Measurements from ENCODE around the gene ST3GAL6. TPM values are rescaled to one million over a fixed set of nuclear protein-coding genes. Genes with fewer than 3 reads are reported as not detected.

The ST3GAL6 gene
- total RNA-seq (2014; rRNA removed; shearing (Covaris generic)): 11.1 and 12.4 TPM in 2 replicates
- polyA plus RNA-seq (2015; cell fraction: cytosol; rRNA removed): 4.8 and 6.4 TPM in 2 replicates
- polyA plus RNA-seq (2015; cell fraction: nucleus; rRNA removed): 10.0 and 11.5 TPM in 2 replicates

GRCh38 chr3:98763076-98763475 is at the start of gene ST3GAL6:
ST3GAL6 (plus strand) TSS chr3:98763340; CDS start chr3:98768441, 5,101 bp downstream.
- DNase-seq (ENCODE audit: low read depth): peak; percentile 60

- no peak for DNase-seq (ENCODE audit: low read depth)
These were observed 49.2 kb upstream of the ST3GAL6 start for GRCh38 chr3:98713984-98714383.

GRCh38 chr3:98717584-98717983 is 45.6 kb upstream of the ST3GAL6 start:
- DNase-seq (ENCODE audit: low read depth): no peak

- DNase-seq (ENCODE audit: low read depth): no peak
These were observed 44.4 kb upstream of the ST3GAL6 start for GRCh38 chr3:98718730-98719129.

GRCh38 chr3:98721776-98722175 is 41.4 kb upstream of the ST3GAL6 start:
- no peak for DNase-seq (ENCODE audit: low read depth)

- DNase-seq (ENCODE audit: low read depth): no peak
These were observed 40.8 kb upstream of the ST3GAL6 start for GRCh38 chr3:98722389-98722788.

- DNase-seq (ENCODE audit: low read depth): no peak
These were observed 37.8 kb upstream of the ST3GAL6 start for GRCh38 chr3:98725352-98725751.

- no peak for DNase-seq (ENCODE audit: low read depth)
These were observed 37.1 kb upstream of the ST3GAL6 start for GRCh38 chr3:98726084-98726483.

GRCh38 chr3:98727638-98728037 is 35.5 kb upstream of the ST3GAL6 start:
- no peak for DNase-seq (ENCODE audit: low read depth)

GRCh38 chr3:98728672-98729071 is 34.5 kb upstream of the ST3GAL6 start:
- no peak for DNase-seq (ENCODE audit: low read depth)

- peak; percentile 93 for DNase-seq (ENCODE audit: low read depth)
These were observed 32.8 kb upstream of the ST3GAL6 start for GRCh38 chr3:98730338-98730737.

GRCh38 chr3:98730886-98731537 is 32.1 kb upstream of the ST3GAL6 start:
- no peak for DNase-seq (ENCODE audit: low read depth)

- DNase-seq (ENCODE audit: low read depth): peak; percentile 8
These were observed 31.3 kb upstream of the ST3GAL6 start for GRCh38 chr3:98731720-98732285.

- DNase-seq (ENCODE audit: low read depth): peak; percentile 62
These were observed 30.7 kb upstream of the ST3GAL6 start for GRCh38 chr3:98732286-98733052.

GRCh38 chr3:98733053-98733811 is 29.9 kb upstream of the ST3GAL6 start:
- DNase-seq (ENCODE audit: low read depth): peak; percentile 51

GRCh38 chr3:98733812-98734281 is 29.3 kb upstream of the ST3GAL6 start:
- DNase-seq (ENCODE audit: low read depth): peak; percentile 24

GRCh38 chr3:98734306-98734705 is 28.8 kb upstream of the ST3GAL6 start:
- no peak for DNase-seq (ENCODE audit: low read depth)

GRCh38 chr3:98734735-98735134 is 28.4 kb upstream of the ST3GAL6 start:
- DNase-seq (ENCODE audit: low read depth): no peak

GRCh38 chr3:98735296-98735695 is 27.8 kb upstream of the ST3GAL6 start:
- DNase-seq (ENCODE audit: low read depth): no peak

GRCh38 chr3:98735761-98736269 is 27.3 kb upstream of the ST3GAL6 start:
- no peak for DNase-seq (ENCODE audit: low read depth)

GRCh38 chr3:98737301-98737700 is 25.8 kb upstream of the ST3GAL6 start:
- DNase-seq (ENCODE audit: low read depth): no peak

Data from HT1080 (cell line).